Measurements from ENCODE around the gene NUDT7.

Gene NUDT7

DNA sequence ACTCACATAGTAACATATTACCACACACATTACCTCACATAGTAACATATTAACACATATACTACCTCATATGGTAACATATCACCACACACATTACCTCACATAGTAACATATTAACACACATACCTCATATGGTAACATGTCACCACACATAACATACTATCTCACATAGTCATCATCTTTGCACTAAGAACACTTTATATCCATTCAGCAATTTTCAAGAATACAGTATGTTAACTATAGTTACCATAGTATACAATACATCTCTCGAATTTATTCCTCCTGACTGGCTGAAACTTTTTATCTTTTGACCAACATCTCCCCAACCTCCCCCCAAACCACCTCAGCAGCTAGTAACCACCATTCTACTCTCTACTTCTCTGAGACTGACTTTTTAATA, 7.6 kb downstream of the NUDT7 start:
- no peak for DNase-seq

DNA sequence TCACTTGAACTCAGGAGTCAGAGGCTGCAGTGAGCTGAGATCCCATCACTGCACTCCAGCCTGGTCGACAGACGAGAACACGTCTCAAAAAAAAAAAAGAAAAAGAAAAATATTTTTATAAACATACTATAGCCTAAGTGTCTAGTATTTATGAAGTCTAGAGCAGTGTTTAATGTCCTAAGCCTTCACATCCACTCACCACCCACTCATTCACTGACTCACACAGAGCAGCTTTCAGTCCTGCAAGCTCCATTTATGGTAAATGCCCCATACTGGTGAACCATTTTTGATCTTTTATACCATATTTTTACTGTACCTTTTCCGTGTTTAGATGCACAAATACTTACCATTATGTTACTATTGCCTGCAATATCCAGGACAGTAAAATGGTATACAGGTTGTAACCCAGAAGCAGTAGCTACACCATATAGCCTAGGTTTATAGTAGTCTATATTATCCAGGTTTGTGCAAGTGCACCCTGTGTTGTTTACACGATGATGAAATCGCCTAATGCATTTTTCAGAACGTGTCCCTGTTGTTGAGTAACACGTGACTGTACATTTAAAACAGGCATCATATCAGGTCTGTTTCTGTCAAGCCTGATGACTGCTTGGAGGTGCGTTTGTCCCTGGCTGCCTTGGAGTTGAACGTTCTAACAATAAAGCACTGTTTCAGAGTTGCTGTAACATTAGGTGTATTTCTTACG, 10.1 kb downstream of the NUDT7 start:
- DNase-seq: no peak

DNA sequence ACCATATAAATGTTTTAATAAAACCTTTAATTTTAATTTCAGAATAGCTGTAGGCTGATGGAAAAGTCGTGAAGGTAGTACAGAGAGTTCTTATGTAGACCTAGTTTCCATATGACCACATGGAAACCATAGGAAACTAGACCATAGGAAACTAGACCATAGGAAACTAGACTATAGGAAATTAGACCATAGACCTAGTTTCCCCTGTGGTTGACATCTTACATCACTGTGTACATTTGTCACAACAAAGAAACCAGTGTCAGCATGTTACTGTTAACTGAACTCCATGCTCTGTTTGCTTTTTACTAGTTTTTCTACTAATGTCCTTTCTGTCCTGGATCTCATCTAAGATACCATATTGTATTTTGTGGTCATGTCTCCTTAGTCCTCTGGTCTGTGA, 14.6 kb downstream of the NUDT7 start:
- DNase-seq: no peak

DNA sequence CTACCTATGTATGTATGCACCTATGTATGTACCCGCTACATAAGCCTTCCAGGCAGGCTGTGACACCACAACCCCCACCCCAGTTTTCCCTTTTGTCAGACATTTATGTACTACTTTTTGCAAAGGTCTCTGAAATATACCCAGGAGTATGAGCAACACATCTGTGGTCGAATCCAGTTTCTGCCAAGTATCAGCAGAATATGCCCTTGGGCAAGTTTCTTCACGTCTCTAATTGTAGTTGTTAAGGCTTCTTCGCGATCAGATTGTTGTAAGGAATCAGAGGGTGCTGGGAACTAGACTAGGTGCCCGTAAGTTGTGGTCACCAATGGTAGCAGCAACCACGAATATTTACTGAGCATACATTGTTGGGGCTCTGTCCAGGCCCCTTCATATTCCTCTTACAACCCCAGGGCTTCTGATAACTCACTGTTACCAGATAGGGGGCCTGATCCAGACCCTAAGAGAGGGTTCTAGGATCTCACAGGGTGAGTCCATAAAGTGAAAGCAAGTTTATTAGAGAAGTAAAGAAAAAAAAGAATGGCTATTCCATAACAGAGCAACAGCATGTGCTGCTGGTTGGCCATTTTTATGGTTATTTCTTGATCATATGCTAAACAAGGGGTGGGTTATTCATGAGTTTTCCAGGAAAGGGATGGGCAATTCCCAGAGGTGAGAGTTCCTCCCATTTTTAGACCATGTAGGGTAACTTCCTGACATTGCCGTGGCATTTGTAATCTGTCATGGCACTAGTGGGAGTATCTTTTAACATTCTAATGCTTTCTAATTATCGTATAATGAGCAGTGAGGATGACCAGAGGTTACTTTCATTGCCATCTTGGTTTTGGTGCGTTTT, 16.6 kb downstream of the NUDT7 start:
- no peak for DNase-seq

DNA sequence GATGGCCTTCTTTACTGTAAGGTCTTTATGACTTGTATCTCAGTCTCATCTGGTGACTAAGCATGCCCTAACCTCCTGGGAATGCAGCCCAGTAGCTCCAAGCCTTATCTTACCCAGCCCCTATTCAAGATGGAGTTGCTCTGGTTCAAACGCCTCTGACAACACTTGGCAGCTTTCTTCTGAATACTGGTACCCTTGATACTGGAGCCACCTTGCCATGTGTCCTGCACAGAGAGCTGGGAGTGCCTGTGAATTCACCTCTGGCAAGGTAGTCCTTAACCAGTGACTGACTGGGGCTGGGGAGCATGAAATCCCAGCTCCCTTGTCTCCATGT, 17.2 kb downstream of the NUDT7 start:
- no peak for DNase-seq

DNA sequence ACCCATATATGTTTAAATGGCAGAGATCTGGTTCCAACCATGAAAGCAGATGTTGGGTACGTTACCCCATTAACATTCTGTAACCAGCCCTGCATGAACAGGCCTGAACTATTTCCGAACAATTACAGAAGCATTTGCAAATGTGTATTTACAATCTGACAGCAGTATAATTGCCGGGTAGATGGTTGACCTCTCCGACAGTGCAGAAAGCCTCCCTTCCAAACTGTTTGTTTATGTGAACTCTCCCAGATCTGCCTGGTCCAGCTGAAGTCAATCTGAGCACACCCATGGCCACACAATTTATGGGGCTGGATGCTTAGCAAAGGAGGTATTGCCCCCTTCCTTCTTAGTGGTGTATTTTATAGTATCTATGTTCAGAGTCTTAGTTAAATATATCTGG, 21.8 kb downstream of the NUDT7 start:
- no peak for DNase-seq

DNA sequence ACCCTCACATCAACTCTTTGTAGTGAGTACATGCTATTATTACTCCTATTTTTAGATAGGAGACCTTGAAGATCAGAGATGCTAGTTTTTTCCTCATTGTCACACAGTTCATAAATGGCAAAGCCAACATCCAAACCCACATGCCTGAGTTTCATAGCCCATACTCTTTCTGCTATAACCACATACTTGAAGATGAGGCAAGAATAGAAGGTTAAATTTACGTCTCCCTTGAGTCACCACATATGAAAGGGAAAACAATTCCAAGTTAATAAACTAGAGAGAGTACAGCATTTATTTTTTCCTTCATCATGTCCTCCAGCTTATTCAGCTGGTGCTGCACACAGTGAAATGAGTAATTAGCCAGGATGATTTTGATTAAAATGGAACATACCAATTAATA, 23.7 kb downstream of the NUDT7 start:
- DNase-seq: no peak

DNA sequence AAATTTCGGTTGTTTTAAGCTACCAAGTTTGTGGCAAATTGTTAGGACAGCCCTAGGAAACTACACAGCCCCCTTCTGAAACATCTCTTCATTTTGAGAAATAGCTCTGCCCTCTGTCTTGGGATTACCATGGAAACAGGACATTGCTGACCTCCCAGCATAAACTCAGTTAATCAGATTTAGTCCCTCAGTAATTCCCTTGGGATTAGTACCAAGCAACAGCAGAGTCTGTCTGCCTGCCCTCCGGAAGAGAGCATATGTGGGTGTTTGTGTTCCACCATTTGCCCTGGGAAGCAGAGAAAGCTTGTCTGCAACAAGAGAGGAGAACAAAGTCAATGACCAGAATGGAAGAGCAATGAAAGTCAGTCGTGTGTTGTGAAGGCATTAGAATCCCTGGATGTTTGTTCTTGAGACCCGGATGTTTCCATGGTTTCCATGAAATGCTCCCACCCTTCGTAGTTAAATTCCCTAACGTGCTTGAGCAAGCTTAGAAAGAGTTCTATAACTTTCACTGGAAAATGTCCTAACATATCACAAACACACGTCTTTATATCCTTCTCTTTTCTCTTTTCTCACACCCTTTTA, 26.2 kb downstream of the NUDT7 start:
- no peak for DNase-seq

DNA sequence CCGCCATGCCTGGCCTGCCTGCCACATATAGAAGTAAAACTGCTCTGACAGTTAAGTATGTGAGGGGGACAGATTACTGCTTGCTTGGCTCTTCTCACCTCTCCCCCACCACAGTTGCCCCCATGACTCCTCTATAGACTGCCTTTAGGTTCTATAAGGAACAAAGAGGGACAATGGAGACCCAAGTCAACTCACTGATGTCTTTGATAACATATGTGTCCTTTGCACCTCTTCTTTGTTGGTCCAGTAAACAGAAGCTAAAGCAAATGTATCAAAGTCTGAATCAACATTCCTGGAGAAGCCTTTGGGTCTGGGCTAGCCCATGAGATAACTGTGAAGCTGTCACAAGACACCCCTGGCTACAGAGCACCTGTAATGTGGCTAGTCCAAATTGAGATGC, 27.1 kb downstream of the NUDT7 start:
- DNase-seq: no peak

DNA sequence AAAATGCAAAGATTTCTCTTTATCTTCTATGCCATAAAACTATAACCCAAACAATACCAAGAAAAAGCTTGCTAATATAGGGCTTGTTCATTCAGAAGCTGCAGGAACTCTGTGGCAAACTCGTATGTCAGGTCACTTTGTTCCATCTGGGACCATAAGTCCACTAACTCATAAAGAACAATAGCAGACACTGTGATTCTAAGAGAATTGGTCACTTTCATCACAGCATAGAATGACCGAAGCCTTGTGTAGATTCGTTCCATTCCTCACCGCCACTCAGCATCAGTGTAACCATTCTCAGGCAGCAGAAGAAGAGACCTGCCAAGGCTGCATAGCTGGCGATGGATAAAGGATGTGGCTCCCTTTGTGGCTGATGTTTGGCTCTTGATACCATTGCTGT, 35.7 kb downstream of the NUDT7 start:
- DNase-seq: no peak

DNA sequence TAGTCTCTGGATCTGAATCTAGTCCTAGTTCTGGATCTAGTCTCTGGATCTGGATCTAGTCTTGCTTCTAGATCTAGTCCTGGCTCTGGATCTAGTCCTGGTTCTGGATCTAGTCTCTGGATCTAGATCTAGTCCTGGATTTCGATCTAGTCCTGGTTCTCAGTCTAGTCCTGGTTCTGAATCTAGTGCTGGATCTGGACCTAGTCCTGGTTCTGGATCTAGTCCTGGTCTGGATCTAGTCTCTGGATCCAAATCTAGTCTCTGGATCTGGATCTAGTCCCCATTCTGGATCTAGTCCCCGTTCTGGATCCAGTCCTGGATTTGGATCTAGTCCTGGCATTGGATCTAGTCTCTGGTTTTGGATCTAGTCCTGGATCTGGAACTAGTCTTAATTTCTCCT, 36.2 kb downstream of the NUDT7 start:
- no peak for DNase-seq

DNA sequence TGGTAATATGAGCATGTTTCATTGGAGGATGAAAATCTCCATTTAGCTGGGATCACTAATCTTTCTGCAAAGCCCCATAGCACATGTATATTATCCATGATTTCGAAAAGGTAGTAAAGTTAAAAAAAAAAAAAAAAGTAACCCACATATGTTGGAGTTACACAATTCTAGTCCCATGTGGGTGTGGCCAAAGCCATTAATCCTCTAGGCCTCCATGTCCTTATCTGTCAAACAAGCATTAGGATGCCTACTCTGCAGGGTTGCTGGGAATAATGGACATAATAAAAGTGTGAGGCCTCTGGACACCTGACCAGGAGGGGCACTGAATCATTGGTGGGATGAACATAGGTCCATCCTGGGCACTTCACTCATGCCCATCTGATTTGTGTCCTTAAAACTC, 36.9 kb downstream of the NUDT7 start:
- no peak for DNase-seq

DNA sequence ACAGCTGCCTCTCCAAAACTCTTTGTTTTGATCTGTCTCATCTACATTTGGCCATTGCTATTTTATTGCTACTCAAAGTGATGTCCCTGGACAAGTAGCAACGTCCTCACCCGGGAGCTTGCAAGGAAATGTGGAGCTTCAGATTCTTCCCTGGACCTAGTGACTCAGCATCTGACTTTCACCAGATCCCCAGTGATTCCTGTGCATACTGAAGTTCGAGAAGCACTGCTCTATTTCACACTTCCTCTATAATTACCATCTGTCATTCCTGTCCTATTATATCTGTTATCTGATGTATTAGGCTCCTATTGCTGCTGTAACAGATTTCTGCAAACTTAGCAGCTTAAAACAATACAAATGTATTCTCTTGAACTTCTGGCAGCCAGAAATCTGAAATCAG, 37.5 kb downstream of the NUDT7 start:
- no peak for DNase-seq

DNA sequence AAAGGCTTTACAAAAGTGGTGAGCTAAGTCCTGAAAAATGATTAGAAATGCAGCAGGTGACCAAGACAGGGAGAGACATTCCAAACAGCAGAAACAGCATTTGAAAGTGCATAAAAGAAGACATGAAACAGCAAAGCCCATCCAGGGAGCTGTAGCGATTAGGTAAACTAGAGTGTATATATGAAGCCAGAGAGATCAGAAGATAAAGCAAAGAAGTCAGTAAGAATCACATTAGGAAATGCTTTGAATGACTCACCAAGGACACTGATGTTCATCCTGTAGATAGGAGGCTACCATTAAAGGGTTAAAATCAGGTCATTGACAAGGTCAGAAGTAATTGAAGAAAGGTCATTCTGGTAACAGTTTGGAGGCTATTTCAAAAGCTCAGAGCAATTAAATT, 38.5 kb downstream of the NUDT7 start:
- no peak for DNase-seq

DNA sequence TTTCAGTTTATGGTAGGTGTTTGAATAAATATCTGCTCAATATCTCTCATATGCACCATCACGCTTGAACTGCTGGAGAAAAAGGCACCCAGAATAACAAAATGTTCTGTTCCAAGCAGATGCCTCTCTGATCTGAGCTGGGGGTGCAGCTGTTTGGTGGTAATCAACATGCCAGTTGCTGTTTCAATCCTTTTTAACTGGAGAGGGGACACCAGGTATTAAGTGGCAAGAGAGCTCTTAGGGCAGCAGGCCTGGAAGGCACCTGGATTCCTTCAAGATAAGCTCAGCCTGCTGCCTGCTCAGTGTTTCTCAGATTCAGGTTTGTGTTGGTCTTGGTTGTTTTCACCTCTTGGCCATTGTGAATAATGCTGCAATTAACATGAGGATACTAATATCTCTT, 38.9 kb downstream of the NUDT7 start:
- no peak for DNase-seq

DNA sequence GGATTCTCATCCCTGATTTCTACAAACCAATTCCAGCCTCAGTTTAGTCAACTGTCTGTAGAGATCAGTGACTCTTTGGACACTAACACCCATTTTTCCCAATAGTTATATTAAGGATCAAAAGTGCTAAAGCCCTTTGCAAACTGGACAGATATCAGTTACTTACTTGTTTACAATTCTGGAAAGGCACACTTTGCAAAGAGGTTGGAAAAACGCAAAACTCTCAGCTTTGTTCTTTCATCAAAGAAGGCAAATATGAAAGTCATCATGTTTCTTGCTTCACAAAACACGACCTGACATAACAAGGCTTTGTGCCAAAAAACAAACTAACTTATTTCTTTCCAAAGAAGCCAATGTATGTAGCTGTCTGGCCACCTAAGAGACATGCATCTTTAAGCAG, 39.9 kb downstream of the NUDT7 start:
- DNase-seq: no peak

DNA sequence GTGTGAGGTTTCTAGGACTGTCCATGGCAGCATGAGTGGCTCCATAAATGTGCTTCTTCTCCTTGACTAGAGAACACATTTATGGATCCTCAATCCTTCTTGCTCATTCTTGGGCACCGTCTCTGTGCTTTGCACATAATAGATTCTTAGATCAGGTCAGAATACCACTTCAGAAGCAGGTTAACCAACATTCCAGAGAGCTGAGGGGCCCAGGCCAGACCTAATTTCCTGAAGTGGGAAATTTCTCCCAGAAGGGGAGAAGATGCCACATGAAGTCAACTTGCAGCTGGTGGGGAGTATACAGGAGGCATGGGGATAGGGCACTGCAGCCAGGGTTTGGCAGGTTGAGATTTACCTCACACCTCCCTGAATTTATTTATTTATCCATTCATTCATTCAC, 41.7 kb downstream of the NUDT7 start:
- no peak for DNase-seq

DNA sequence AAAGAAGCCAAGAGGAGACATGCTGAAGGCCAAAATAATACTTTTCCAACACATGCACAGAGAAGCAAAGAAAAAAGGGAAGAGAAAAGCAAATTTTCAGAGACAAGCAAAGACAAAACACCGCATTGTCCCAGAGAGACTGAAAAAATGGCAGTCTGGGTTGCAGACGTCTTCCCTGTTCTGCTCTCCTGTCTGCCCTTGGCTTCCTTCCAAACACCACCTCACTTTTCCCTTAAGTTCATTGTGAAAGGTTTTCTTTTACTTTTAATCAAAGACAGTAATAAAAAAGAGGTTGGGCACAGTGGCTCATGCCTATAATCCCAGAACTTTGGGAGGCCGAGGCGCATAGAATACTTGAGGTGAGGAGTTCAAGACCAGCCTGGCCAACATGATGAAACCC, 44.9 kb downstream of the NUDT7 start:
- DNase-seq: no peak

DNA sequence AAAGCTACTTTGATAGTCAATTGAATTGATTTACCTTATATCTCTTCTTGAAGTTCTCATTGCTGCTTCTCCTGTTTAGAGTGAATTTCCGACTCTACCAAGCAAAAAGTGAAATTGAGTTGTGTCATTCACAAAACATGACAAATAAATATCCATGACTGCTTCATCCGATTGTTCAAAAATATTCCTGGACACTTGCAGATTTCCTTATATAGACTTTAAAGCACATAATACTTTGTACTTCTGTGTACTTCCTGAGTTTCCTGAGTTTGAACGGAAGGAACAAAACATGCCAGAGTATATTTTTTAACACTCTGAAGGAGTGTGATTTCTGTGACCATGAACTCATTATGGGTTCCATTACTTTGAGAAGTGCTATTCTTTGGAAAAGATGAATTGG, 45.5 kb downstream of the NUDT7 start:
- no peak for DNase-seq

DNA sequence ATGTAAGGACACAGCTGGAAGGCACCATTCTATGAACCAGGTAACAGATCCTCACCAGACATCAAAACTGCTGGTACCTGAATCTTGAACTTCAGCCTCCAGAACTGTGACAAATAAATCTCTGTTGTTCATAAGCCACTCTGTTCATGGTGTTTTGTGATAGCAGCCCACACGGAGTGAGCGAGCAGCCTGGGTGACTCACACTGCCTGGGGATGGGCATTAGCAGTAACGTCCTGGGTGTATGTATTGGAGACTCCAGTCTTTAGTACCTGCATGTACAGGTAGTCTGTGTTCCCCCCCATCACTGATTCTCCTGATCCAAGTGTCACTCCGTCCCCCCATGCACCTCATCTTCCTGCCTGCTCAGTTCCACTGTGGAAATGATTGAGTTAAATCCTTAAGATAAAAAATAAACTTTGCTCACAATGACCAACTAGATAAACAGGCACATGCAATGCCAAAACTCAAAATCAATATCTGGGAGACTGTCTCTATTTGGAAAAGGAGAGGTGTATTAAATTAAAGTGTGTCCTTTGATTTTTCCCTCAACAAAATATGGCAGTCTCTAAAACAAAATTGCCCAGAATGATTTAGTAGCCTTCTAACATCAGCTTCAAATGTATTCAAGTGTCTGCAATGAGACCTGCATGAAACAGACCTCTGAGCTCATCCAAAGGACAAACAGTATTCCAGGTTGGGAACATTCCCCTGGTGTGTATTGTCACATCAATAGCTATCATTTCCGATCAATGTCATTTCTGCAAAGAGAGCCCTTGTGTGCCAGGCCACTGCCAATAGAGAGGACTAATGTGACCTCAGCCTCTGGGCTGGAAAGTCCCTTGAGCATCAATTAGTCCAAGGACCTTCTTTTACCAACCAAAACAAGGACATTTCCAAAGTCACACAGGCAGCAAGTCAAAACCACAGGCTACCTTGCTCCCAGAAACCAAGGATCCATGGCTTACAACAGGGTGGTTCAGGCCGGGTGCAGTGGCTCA, 53.9 kb downstream of the NUDT7 start:
- DNase-seq: no peak

DNA sequence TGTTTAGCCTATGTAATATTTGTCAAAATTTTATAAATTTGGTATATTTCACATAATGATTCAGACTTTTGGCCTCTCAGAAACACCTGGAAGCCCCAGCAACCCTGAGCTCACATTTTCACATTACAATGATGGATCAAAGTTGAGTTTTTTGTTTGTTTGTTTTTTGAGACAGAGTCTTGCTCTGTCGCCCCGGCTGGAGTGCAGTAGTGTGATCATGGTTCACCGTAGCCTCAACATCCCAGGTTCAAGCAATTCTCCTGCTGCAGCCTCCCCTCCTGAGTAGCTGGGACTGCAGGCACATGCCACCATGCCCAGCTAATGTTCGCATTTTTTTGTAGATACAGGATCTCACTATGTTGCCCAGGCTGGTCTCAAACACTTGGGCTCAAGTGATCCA, 55.4 kb downstream of the NUDT7 start:
- DNase-seq: no peak

DNA sequence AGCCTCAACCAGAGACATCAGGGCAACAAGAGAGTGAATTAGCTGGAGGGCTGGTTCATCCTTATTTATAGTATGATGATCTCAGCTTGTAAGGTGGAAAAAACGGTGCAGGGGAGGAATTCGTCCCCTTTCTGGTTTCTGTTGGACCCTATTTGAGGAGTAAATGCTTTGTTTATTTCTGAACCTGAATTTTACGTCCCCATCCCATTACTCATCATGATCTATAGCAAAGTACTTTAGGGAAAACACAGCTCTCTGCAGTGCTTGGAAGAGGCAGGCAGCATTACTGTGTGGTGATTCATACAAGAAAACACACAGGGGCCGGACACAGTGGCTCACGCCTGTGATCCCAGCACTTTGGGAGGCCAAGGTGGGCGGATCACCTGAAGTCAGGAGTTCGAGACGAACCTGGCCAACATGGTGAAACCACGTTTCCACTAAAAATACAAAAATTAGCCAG, 58.1 kb downstream of the NUDT7 start:
- DNase-seq: no peak

DNA sequence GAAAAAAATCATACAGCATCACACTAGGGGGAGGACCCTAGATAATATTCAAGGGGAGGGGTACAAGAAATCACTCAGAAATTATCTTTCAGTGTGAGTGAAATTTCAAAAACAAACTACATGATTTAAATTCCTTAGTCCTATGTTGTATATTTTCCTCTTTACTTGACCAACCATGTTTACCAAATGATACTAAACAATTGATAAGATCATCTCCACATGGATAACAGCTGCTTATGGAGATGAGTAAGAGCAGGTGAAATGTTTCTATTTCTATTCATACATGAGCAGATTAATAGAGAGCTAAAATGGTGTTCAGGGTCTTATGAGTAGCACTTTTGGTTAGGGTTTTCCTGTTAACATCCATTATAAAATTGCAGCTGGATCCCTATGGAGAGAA, 58.8 kb downstream of the NUDT7 start:
- no peak for DNase-seq
